GM10248 (cell line): Measurements from ENCODE around the gene ARHGAP26.

Source experiments
- CTCF ChIA-PET: fragments of 300-600 bp; sonication (Branson Sonifier 250); formaldehyde crosslinking; extraction: SDS; loops from one replicate; lab custom pipeline; 2021; ENCODE audit warnings: antibody characterized with exemption; lab: Yijun Ruan, JAX
- POLR2A ChIA-PET: fragments of 350-650 bp; sonication (Branson Sonifier 250); formaldehyde crosslinking; extraction: SDS; loops from one replicate; lab custom pipeline; 2020; ENCODE audit warnings: antibody characterized with exemption; lab: Yijun Ruan, JAX
- DNase-seq: peaks from one replicate; pipeline ENCODE4 v3.0.0; 2012; ENCODE audit errors: extremely low spot score
- CTCF ChIP-seq: IDR thresholded peaks from 2 replicates; pipeline ENCODE4 v1.5.1; 2012; ENCODE audit warnings: mild to moderate bottlenecking, low read depth; ENCODE audit errors: extremely low read depth, missing control alignments, control extremely low read depth

ARHGAP26 gene

GRCh38 chr5:143148771-143149170 lies 378.6 kb downstream of the ARHGAP26 start:
- no peak for TF ChIP-seq CTCF
- ChIA-PET POLR2A (no interaction called here), CTCF (interaction anchor here (1.4 to 1.9 kb wide), 2 partner anchors 9 to 22 kb away, joined by 3 to 9 read pairs; no protein-coding TSS in a partner anchor)
- DNase-seq = no peak

GRCh38 chr5:143149759-143150158 lies 379.6 kb downstream of the ARHGAP26 start:
- ChIA-PET CTCF (interaction anchor here (0.8 to 1.9 kb wide), 7 partner anchors 9 to 148 kb away, joined by 3 to 9 read pairs (median 3); no protein-coding TSS in a partner anchor), POLR2A (no interaction called here)
- no peak for DNase-seq
- no peak for TF ChIP-seq CTCF

GRCh38 chr5:143151056-143151700 lies 381.0 kb downstream of the ARHGAP26 start:
- no peak for DNase-seq
- no peak for TF ChIP-seq CTCF
- POLR2A ChIA-PET = no interaction called here
- CTCF ChIA-PET = interaction anchor here (2.1 to 2.6 kb wide), 2 partner anchors 10 to 16 kb away, joined by 5 to 7 read pairs; no protein-coding TSS in a partner anchor

- ChIA-PET POLR2A (no interaction called here), CTCF (interaction anchor here (1.1 to 2.6 kb wide), 4 partner anchors 9 to 27 kb away, joined by 3 to 7 read pairs (median 5); no protein-coding TSS in a partner anchor)
- no peak for DNase-seq
Observed at GRCh38 chr5:143152445-143152844, 382.3 kb downstream of the ARHGAP26 start.

GRCh38 chr5:143153332-143154119 lies 383.3 kb downstream of the ARHGAP26 start:
- DNase-seq = no peak
- CTCF ChIA-PET = interaction anchor here (1.1 to 2.6 kb wide), 5 partner anchors 14 to 28 kb away, joined by 3 to 5 read pairs (median 4); no protein-coding TSS in a partner anchor
- TF ChIP-seq CTCF = no peak
- POLR2A ChIA-PET = no interaction called here

More at GRCh38 chr5:143152445-143152844, 382.3 kb downstream of the ARHGAP26 start:
- TF ChIP-seq CTCF = no peak
